ENCODE measurements around the gene TMEM212. TPM values are rescaled to one million over a fixed set of nuclear protein-coding genes. Genes with fewer than 3 reads are reported as not detected.

Gene TMEM212
- total and polyA plus RNA-seq, 11 donors, result not detected

DNA sequence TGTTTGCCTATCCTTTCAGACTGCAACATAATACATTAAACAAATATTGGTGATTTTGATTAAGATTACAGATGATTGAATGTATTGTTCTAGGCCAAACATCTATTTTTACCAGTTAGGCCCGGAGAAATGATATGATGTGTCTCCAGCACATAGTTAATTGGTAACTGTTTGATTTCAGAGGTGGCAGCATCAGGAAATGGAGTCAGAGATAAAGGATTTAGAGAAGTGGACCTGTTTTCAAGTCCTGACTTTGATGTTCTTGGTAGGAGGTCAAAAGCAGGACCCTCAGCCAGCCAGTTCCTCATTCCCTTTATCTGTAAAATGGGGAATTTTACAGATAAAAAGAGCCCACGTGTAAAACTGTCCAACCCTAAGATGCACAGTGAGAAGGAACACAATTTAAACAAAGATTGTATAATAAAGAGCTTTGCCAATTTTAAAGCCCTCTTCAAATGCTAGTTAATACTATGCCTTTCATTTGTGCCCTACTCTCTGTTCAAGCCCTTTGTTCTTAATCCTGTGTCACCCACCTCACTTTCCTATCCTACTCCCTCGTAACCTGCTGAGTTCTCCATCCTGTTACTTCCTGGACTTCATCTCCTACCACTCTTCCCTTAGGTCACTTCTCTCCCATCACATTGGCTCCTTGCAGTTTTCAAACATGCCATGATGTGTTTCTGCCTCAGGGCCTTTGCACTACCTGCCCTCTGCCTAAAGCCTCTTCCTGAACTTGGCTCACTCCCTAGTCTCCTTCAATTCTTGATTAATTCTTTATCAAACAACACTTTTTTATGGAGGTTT lies 2.5 kb downstream of the TMEM212 start:
- Histone ChIP-seq H3K27ac (no peak overlapping the region), H3K27me3 (no peaks in the 10 kb centered on the region), H3K4me3 (no peak overlapping the region), H3K9me3 (no peaks in the 10 kb centered on the region), H3K4me1 (peaks cover 0 to 40% (median 14%) of the 10 kb centered on the region in 12 donors), H3K36me3 (no peaks in the 10 kb centered on the region)
- DNase-seq, result no peak
- intact Hi-C loops (cut with DNase I), result loop anchor here in 1 of 10 donors (10.0 kb wide), 1 partner anchor 189 kb away; the partner anchor contains the start of gene FNDC3B
- 73 to 78% (median 76%) methylated on average over 3 of the region's 3 CpGs for WGBS, 4 donors
- no peak for ATAC-seq
- TF ChIP-seq, protein P1, sequence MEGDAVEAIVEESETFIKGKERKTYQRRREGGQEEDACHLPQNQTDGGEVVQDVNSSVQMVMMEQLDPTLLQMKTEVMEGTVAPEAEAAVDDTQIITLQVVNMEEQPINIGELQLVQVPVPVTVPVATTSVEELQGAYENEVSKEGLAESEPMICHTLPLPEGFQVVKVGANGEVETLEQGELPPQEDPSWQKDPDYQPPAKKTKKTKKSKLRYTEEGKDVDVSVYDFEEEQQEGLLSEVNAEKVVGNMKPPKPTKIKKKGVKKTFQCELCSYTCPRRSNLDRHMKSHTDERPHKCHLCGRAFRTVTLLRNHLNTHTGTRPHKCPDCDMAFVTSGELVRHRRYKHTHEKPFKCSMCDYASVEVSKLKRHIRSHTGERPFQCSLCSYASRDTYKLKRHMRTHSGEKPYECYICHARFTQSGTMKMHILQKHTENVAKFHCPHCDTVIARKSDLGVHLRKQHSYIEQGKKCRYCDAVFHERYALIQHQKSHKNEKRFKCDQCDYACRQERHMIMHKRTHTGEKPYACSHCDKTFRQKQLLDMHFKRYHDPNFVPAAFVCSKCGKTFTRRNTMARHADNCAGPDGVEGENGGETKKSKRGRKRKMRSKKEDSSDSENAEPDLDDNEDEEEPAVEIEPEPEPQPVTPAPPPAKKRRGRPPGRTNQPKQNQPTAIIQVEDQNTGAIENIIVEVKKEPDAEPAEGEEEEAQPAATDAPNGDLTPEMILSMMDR (IDR thresholded peaks at IDR 0.05), result no peak
- no peak for TF ChIP-seq POLR2A (IDR thresholded peaks at IDR 0.05)

DNA sequence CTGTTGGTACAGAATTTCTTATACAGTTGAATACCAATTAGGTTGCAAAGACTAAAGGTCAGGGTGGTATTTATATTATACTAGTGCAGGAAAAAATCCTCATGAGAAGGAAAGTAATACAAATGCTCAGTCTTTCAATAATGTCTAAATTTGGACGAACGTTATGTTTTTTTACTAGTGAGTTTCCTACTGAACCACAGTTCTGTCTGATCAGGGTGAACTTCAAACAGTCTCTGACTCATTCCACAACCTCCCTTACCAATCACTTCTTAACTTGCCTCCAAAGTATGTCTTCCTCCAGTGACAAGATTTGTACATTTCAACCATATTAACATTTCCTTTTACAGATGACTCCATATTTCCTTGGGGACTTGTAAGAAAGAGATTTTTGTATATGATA lies 3.4 kb downstream of the TMEM212 start:
- TF ChIP-seq, protein P1 (IDR thresholded peaks at IDR 0.05), result no peak
- TF ChIP-seq POLR2A (IDR thresholded peaks at IDR 0.05), result no peak
- no peak overlapping the region for H3K27ac ChIP-seq
- H3K4me1 ChIP-seq, result peaks cover 0 to 37% (median 9%) of the 10 kb centered on the region in 12 donors
- no peaks in the 10 kb centered on the region for H3K9me3 ChIP-seq
- 72 to 82% (median 77%) methylated on average over 2 of the region's 2 CpGs for WGBS, 4 donors
- no peaks in the 10 kb centered on the region for H3K36me3 ChIP-seq
- ATAC-seq (no peak), DNase-seq (no peak)
- H3K4me3 ChIP-seq, result no peak overlapping the region
- intact Hi-C loops (cut with DNase I), result loop anchor here in 1 of 10 donors (10.0 kb wide), 1 partner anchor 188 kb away; the partner anchor contains the start of gene FNDC3B
- H3K27me3 ChIP-seq, result no peaks in the 10 kb centered on the region

DNA sequence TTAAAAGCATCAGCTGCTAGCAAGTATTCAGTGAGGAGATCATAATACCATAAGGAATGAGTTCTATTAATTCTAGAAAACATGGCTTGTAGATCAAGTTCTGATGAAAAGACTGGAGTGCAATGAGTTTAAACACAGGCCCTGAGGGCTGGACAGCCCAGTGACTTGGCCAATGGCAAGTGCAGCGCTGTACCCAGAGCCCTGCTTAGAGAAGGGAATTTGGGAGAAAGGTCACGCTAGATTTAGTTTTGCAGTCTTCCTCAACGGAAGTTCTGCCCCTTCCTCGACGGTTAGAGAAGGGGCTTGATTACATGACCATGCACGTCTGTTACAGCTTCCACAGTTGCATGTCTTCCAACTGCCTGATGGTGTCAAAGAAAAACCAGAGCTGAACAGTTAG lies 4.0 kb downstream of the TMEM212 start:
- intact Hi-C loops (cut with DNase I), result loop anchor here in 1 of 10 donors (10.0 kb wide), 1 partner anchor 188 kb away; the partner anchor contains the start of gene FNDC3B
- WGBS, 4 donors, result 34 to 57% (median 50%) methylated on average over 6 of the region's 6 CpGs
- H3K27me3 ChIP-seq, result no peaks in the 10 kb centered on the region

More for the DNA sequence above, 4.0 kb downstream of the TMEM212 start:
- H3K36me3 ChIP-seq, result no peaks in the 10 kb centered on the region
- no peak for TF ChIP-seq POLR2A (IDR thresholded peaks at IDR 0.05)
- TF ChIP-seq, protein P1 (IDR thresholded peaks at IDR 0.05), result no peak
- ATAC-seq (peak in 3 of 4 donors; percentile 52 to 72 (median 72)), DNase-seq (peak in 1 of 5 donors; percentile 52)
- H3K4me1 ChIP-seq, result peaks cover 0 to 31% (median 9%) of the 10 kb centered on the region in 12 donors
- H3K9me3 ChIP-seq, result no peaks in the 10 kb centered on the region
- no peak overlapping the region for H3K4me3 ChIP-seq
- H3K27ac ChIP-seq, result no peak overlapping the region

Measured in heart left ventricle (tissue), 16 donors.